ENCODE results near the gene TACR2.

- TF ChIP-seq JUN (IDR thresholded peaks at IDR 0.05; ENCODE audit: borderline replicate concordance, insufficient read depth, insufficient read length, low read depth), result no peak
- TF ChIP-seq GATA2 (IDR thresholded peaks at IDR 0.05; ENCODE audit: insufficient read depth, insufficient read length, low read depth, low read length), result no peak
- TF ChIP-seq CTCF (IDR thresholded peaks at IDR 0.05; ENCODE audit: extremely low read depth in 1 of 2, insufficient read depth in 1 of 2, low read depth in 1 of 2, low read length in 2 of 2), result no peak
- TF ChIP-seq EZH2 (IDR thresholded peaks at IDR 0.05; ENCODE audit: borderline replicate concordance, low read depth, low read length, severe bottlenecking), result no peak
- no peak for TF ChIP-seq MAX (IDR thresholded peaks at IDR 0.05; ENCODE audit: insufficient read depth, insufficient read length)
- TF ChIP-seq POLR2A (IDR thresholded peaks at IDR 0.05; ENCODE audit: low read depth, low read length), result no peak
Observed at GRCh38 chr10:69459101-69459790, 42.5 kb upstream of the TACR2 start.

Measured in endothelial cell of umbilical vein (primary cell).